ENCODE measurements around the gene GPR146. TPM values are rescaled to one million over a fixed set of nuclear protein-coding genes. Genes with fewer than 3 reads are reported as not detected.

GPR146 gene
- total RNA-seq, 1 donor from 2014 or later = 224 TPM

GRCh38 chr7:1087465-1087814, 43.1 kb downstream of the GPR146 start:
- Histone ChIP-seq H3K36me3 (peaks cover 11 to 13% of the 10 kb centered on the region in 2 donors), H3K27ac (peak overlapping the region; percentile 76 to 83), H3K9me3 (no peaks in the 10 kb centered on the region), H3K4me3 (peak overlapping the region; percentile 56 to 57), H3K4me1 (peaks cover 11 to 30% of the 10 kb centered on the region in 2 donors), H3K27me3 (no peaks in the 10 kb centered on the region)
- DNase-seq (ENCODE audit: low spot score in 2 of 2) = no peak
- intact Hi-C loops (cut with DNase I) = loop anchor here (1.0 kb wide), 2 partner anchors 36 to 51 kb away; a partner anchor contains a TSS
- TF ChIP-seq CTCF (IDR thresholded peaks at IDR 0.05) = no peak

- peak within 1 kb of the TSS; percentile 76 to 83 for H3K27ac ChIP-seq
These were observed 43.9 kb downstream of the GPR146 start, which contains the start of gene GPER1 for GRCh38 chr7:1087952-1088920. TSS of gene GPER1 (plus strand) at chr7:1088113. CDS start at chr7:1091729, 3,616 bp downstream.

GRCh38 chr7:1090236-1090635, 45.9 kb downstream of the GPR146 start:
- no peak for TF ChIP-seq CTCF (IDR thresholded peaks at IDR 0.05)
- DNase-seq (ENCODE audit: low spot score in 2 of 2) = no peak

More at GRCh38 chr7:1087952-1088920, 43.9 kb downstream of the GPR146 start, which contains the start of gene GPER1:
- Histone ChIP-seq H3K4me3 (peak within 1 kb of the TSS; percentile 56 to 57), H3K27me3 (no peaks in the 10 kb centered on the region), H3K9me3 (no peaks in the 10 kb centered on the region), H3K4me1 (peaks cover 11 to 30% of the 10 kb centered on the region in 2 donors), H3K36me3 (peaks cover 15 to 20% of the 10 kb centered on the region in 2 donors)
- no peak for TF ChIP-seq CTCF (IDR thresholded peaks at IDR 0.05)
- intact Hi-C loops (cut with DNase I) = loop anchor here (1.0 kb wide), 2 partner anchors 35 to 50 kb away; a partner anchor contains a TSS
- peak in 1 of 2 donors; percentile 78 for DNase-seq (ENCODE audit: low spot score in 2 of 2)

GRCh38 chr7:1090686-1091643, 46.6 kb downstream of the GPR146 start:
- H3K27me3 ChIP-seq = no peaks in the 10 kb centered on the region
- no peak for TF ChIP-seq CTCF (IDR thresholded peaks at IDR 0.05)

More at GRCh38 chr7:1090236-1090635, 45.9 kb downstream of the GPR146 start:
- intact Hi-C loops (cut with DNase I) = no loop called here
- no peaks in the 10 kb centered on the region for H3K9me3 ChIP-seq
- no peak overlapping the region for H3K4me3 ChIP-seq
- H3K4me1 ChIP-seq = peaks cover 11 to 31% of the 10 kb centered on the region in 2 donors
- no peak overlapping the region for H3K27ac ChIP-seq
- H3K36me3 ChIP-seq = peaks cover 22% of the 10 kb centered on the region in 2 donors
- no peaks in the 10 kb centered on the region for H3K27me3 ChIP-seq

GRCh38 chr7:1091644-1092027, 47.3 kb downstream of the GPR146 start:
- no peak for TF ChIP-seq CTCF (IDR thresholded peaks at IDR 0.05)
- peaks cover 22% of the 10 kb centered on the region in 2 donors for H3K36me3 ChIP-seq
- no peaks in the 10 kb centered on the region for H3K9me3 ChIP-seq
- intact Hi-C loops (cut with DNase I) = no loop called here
- DNase-seq (ENCODE audit: low spot score in 2 of 2) = no peak
- no peaks in the 10 kb centered on the region for H3K27me3 ChIP-seq
- H3K27ac ChIP-seq = no peak overlapping the region
- no peak overlapping the region for H3K4me3 ChIP-seq
- peaks cover 15 to 32% of the 10 kb centered on the region in 2 donors for H3K4me1 ChIP-seq

More at GRCh38 chr7:1090686-1091643, 46.6 kb downstream of the GPR146 start:
- Histone ChIP-seq H3K27ac (no peak overlapping the region), H3K4me1 (peaks cover 11 to 32% of the 10 kb centered on the region in 2 donors), H3K36me3 (peaks cover 22% of the 10 kb centered on the region in 2 donors), H3K9me3 (no peaks in the 10 kb centered on the region), H3K4me3 (no peak overlapping the region)
- no peak for DNase-seq (ENCODE audit: low spot score in 2 of 2)
- intact Hi-C loops (cut with DNase I) = no loop called here

Data from ascending aorta (tissue), 2 donors.